ENCODE results near the gene XXYLT1.

The XXYLT1 gene

DNA sequence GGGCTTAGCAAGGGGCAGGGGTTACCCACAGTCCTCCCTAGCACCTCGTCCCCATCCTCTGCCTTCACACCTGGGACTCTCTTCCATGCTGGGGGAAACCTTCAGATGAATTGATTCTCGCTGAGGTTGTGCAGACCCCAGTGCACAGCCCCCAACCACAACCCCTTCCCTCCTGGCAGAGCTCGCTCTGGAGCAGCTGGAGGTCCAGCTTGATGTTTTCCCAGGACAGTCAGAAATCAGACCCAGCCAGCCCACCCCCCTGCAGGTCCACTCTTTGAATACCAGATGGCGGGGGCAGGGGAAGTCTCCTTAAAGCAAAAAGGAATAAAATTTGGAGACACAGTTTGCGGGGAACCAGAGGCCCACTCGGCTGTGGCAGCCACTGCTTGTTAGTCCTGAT is 234.4 kb downstream of the XXYLT1 start:
- DNase-seq, result no peak

DNA sequence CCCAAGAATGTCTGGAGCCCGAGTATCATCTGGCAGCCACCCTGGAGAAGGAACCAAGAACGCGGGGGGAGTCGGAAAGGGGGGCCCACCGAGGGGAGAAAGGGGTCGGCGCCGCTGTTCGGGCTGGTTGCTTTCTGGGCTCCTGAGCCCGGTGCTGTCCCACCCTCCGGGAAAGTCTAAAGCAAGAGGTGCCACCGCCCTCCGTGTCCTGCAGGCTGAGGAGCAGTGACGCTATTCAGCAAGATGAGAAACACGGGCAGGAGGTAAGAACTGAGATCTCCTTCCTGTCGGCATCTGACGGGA is 234.8 kb downstream of the XXYLT1 start:
- no peak for DNase-seq

DNA sequence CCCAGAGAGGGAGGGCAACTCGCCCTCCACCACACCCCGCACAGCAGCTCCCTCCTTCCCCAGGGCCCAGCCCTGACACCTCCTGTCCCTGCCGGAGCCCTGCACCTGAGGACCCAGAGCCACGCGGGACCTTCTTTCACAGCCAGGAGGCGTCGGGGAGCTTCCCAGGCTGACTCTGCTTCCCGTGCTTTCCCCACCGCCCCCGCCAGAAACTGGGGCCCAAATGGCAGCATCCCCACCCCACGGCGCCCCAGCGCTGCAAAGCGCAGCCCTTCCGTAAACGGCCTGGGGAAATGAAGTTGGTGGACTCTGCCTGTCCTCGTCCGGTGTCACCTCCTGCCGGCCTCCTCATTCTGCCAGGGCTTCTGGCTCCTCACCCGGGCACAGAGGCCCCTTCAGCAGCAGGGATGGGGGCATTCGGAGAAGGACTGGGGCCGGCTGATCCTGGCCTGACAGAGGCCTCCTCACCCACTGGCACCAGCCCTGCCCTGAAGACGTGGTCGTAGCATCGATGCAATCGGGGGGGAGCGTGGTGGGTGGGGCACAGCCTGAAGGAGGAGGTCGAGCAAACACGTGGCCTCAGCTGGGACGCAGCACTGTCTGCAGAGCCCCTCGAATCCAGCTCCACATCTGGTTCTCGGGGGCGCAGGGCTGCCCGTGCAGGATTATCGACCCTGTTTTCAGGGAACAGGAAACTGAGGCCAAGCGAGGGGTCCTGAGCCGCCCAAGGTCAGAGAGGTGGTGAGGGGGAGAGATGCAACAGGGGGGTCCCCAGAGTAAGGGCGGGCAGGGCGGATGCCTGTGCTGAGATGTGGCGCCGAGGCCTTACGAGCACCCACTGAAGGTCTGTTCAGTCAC is 235.4 kb downstream of the XXYLT1 start:
- DNase-seq, result no peak

DNA sequence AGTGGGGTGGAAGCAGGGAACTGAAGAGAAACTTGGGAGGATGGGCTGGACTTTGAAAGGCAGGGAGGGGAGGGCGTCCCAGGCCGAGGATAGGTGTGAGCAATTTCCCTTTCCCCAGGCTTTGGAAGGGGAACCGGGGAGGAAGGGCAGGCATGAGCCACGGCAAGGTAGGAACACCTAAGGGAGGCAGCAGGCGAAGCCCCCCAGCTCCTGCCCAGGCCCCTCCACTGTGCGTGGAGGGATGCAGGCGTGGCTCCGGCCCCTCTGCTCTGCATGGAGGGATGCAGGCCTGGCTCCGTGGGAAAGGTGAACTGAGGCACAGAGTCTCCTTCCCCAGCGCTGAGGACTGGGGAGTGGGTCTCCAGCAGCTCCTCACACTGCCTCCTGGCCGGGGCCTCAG is 236.4 kb downstream of the XXYLT1 start:
- no peak for DNase-seq

DNA sequence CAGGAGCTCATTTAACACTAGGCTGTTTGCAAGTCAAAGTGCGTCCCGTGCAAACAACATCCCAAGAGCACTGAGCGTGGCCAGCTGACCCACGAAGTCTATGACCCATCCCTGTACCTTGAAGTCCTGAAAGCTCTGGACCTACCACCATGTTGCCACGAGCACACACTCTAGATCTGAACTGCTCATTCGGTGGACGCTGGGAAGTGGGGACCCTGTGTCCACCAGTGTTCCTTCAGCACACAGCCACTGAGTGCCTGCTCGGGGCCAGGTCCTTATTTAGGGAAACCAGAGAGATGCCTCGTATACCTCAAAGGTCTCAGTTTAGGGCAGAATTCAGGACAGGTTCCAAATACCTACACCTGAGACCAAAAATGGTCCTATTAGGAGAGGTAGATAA is 236.9 kb downstream of the XXYLT1 start:
- no peak for DNase-seq

DNA sequence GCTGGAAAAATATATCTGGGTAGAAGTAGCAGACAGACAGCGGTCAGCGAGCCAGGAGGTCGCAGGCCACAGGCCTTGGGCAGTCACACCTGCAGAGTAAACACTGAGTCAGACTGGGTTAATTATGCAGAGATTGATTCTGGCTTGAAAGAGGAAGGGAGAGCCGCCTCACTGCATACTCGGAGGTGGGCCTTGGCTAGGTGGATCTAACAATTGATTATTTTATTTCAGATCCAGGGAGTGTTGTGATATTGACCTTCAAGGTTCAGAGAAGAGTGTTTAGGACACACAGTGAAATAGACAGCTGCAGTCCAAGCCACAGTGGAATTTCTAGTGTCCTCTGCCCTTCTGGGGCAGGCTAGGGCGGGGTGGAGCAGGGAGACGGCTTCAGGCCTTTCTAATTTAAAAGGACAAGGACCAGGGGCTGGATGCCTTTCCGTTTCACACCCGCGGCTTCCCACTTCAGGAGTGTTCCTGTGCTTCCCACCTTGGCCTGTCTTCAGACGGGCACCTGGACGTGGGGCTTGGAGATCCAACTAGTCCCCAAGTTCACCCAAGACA is 237.3 kb downstream of the XXYLT1 start:
- no peak for DNase-seq

DNA sequence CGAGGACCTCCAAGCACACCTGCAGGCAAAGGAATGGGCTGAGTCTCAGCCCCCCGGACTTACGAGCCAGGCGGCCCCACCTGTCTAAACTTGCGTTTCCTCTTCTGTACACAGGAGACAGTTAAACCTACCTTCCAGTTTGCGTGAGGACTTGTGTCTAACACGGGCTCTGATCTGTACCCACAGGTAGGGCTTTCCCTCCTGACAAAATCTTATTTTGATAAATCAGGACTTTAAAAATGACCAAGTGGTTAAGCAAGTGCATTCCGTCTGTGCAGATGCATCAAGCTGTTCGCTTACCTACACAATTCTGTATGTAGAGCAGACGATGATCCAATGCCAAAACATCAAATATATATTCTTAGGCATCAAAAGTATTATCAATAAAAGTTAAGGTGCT is 238.0 kb downstream of the XXYLT1 start:
- no peak for DNase-seq

DNA sequence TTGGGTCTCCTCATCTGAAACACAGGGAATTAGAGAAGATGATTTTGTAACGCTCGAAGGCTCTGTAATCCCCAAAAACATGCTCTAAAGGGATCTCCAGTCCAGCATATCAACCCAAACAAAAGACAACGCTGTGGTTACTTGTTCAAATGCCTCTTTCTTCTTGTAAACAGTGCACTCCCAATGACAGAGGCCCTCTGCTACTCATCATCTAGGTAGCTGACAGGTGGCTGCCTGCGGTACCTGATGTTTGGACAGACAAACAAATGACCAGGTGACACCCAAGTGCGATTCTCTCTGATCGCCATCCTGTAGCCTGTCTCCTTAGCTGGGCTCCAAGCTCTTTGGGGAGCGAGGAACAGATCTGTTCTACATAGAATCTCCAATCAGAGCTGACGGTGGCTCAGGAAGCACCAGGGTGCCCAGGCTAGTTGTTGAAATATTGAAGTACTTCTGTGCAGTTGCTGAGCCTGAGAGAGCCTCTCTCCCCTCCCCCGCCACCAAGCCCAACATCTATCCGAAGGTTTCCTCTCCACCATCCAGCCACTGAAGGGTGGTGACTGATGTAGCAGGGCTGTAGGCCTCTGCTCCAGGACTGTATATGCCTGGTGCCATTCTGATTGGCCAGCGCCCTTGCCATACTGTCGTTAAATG is 238.7 kb downstream of the XXYLT1 start:
- DNase-seq, result no peak

DNA sequence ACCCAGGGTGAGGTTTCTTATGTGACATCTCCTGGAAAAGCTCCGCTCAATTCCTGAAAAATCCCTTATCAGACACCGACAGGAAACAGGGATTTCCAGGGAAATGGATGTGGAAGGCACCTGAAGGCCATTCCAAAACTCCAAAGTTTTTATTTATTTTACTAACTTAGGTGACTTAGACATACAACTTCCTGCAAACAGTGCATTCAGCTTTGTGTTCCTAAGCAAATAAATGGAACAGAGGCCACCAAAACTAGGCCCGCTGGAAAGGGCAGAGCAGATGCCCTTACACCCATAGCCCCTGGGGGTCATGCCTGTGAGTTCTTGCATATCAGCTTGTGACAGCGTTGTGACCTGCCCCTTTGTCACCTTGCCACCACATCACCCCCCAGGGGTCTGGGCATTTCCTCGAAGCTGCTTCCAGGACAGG is 239.4 kb downstream of the XXYLT1 start:
- DNase-seq, result no peak

DNA sequence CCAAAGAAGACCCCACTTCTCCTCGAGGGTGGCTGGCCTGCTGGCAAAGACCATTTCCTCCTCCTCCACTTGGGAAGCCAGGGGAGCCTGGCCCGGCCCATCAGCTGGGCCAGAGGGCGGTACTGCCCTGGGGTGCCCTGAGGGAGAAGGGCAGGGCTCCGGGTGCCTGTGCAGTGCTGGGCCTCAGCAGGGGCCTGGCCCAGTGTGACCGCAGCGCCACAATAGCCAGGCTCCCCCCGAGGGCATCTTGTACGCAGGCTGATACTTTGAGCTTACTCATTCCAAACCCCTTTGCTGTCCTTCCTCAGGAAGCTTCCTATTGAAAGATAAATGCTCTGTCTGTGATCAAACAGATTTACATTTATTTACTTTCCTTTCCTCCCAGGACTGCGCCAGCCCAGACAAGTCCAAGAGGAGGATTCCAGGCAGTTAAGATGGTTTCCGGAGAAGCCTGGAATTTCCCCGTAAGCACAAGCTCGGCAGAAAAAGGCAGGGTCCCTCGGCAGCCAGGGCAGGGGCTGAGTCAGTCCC is 240.1 kb downstream of the XXYLT1 start:
- DNase-seq, result no peak

DNA sequence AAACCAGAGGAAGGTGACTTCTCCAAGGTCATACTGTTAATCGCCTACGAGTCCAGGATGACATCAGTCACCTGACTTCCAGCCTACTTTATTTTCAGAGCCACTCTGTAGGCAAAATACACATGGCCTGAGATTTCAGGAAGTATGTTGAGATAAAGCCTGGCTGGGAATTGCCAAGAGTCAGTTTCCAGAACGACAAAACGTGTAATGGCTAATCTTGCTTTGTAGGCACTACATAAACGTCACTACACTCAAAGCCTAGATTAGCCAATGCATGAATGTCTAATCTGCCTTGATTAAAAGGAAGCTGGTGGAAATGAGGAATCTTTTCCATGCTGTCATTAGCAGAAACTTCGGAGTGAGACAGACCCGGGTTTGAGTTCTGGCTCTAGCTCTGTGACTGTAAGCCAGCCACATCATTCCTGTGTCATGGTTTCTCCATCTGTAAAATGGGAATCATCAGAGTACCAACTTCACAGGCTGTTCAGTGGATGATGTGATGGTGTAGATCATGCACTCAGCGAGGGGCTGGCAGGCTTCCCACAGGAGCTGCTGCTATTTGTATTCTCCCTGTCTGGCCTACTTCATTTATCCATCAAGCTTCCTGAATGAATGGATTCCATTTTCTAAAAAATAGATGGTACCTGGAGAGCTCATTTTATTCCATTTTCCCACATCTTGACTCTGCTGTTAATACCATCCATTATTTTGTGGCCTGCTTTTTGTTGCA is 241.9 kb downstream of the XXYLT1 start:
- no peak for DNase-seq

DNA sequence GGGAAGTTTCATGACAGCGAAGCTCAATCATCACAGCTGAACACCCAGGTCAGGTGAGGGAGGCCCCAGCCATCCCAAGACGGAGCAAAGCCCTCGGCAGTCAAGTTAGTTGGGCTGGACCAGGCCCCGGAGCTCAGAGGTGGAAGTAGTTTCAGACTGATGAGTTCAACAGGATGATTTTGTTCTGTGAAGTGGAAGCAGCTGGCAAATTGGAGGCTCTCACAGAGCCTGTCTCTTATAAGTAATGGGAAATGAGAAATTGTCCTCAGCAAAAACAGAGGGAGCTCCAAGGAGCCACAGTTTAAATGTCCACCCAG is 245.1 kb downstream of the XXYLT1 start:
- no peak for DNase-seq

DNA sequence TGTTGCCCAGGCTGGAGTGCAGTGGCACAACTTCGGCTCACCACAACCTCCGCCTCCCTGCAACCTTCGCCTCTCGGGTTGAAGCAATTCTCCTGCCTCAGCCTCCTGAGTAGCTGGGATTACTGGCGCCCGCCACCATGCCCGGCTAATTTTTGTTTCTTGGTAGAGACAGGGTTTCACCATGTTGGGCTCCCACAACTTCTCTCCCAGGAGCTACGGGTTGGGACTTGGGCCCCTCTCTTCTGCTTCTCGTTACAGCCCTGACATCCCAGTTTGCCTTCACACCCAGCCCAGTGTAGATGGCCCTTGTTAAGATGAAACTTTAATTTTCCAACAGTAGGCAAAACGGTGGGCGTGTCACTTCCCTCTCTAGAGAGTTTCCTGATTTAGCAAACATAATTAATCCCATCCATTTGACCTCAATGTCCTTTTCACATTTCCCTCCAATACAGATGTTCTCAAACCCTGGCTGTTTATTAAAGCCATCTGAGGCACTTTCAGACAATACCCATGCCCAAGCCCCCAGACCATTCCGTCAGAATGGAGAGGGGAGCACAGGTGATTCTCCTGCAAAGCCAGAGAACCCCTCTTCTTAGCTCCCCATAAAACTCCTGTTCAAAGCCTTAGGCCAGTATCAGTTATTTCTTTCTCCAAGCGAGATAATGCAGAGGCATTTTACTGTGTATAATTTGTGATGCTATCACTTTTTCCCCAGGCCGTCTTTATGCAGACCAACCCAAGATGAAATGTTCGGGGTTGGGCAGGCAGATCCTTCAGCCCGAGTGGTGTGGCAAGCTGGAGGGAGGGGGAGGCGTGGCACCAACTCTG is 245.7 kb downstream of the XXYLT1 start:
- DNase-seq, result no peak

DNA sequence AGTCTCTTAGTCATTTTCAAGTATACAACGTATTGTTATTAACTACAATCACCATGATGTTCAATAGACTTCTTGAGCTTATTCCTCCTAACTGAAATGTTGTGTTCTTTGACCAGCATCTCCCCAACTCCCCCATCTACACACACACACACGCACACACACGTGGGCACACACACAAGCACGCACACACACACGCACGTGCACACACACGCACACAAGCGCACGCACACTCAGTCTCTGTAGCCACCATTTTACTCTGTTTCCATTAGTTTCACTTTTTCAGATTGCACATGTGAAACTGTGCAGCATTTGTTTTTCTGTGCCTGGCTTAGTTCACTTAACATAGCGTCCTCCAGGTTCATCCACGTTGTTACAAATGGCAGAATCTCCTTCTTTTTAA is 247.0 kb downstream of the XXYLT1 start:
- DNase-seq, result no peak

DNA sequence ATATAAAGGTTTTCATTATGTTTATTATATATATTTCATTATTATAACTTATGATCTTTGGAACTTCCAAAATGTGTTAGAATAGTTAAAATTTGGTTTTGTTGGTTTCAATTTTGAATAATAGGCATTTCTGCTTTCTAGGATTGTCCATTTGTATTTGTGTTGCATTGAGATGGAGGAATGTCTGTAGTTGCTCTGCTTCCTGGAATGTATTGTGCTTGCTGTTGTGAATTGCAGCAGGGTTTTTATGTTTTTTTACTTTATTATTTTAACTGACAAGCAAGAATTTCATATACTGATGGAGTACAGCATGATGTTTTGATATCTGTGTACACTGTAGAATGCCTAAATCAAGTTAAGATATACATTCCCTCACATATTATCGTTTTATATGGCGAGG is 247.4 kb downstream of the XXYLT1 start:
- no peak for DNase-seq

DNA sequence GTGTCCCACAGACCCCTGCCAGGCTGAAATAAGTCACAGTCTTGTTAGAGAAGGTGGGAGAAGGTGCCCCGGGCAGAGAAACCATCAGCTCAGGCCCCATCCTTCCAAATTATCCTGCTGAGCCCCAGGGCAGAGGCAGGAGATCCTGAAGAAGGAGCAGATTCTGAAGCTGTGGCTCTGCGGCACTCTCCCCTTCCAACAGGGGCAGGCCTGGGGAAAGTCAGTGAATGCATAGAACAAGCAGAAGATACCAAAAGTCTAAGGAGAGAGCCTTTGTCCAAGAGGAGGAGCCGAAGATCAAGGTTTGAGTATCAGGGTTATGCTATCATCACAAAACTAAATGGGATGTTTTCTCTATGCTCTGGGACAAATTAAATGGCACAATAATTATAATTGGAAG is 249.3 kb downstream of the XXYLT1 start:
- no peak for DNase-seq

DNA sequence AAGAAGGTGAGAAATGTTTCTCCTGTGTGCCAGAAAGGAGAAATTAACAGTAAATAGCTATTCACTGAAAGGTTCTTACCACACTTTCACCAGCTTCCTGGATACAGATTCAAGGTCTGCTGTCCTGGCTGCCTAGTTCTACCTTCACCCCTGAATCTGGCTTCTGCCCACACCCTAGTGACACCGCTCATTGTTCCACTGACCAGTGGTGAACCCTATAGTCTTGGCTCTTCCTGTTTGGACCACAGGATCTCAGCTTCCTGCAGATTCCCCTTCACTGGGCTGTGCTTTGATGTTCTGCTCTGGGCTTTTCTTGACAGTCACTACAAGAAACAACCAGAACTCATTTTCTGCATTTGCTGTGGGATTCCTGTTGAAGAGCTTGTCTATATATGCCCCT is 250.0 kb downstream of the XXYLT1 start:
- no peak for DNase-seq

DNA sequence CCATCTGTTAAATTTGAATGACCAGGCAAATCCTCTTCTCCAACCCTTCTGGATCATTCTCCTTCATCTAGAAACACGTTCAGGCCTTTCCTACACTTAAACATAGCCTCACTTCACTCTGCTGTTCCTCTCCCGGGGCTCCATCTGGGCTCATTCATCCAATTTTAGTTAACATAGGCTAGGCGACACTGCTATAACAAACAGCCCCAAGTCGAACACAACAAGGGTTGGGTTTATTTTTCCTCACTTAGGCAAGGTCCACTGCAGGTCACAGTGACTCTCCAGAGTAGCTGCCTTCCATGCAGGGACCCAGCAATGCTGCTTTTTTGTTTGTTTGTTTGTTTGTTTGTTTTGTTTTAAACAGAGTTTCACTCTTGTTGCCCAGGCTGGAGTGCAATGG is 250.8 kb downstream of the XXYLT1 start:
- no peak for DNase-seq

DNA sequence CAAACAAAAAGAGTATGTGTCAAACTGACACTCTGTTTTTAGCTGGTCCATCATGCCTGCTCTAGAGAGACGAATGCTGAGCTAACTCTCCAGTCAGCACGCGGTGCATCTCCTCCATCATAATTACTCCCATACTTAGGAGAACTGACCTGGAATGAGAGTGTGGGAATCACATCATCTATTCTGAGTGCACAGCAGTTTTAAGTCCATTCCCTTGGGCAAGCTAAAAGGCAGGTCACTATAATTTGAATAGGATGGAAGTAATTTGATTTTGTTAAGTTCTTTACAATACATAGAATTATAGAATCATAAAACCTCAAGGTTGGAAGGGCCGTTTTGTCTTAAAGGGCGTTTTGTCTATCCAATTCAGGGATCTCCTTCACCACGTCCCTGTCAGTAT is 251.6 kb downstream of the XXYLT1 start:
- DNase-seq, result no peak

All from activated CD4-positive, alpha-beta T cell treated with anti-CD3 and anti-CD28 coated beads, Interleukin-10, Interleukin-2, amounts not matched to agents 100 ng/mL and 50 ng/mL, durations not matched to agents 16 hours and 8 hours (primary cell).